Colonic mucosa (tissue), 4 donors: ENCODE measurements around the gene SERPINC1. TPM values are rescaled to one million over a fixed set of nuclear protein-coding genes. Genes with fewer than 3 reads are reported as not detected.

Experiments
- DNase-seq: peaks from one replicate; pipeline ENCODE4 v3.0.0-alpha.2; 2020
- H3K27ac ChIP-seq: fragments of 200-600 bp; one replicate; pipeline ENCODE4 v1.8.0; 2021
- H3K27me3 ChIP-seq: fragments of 200-600 bp; one replicate; pipeline ENCODE4 v1.8.0; 2021
- H3K36me3 ChIP-seq: fragments of 200-600 bp; one replicate; pipeline ENCODE4 v1.8.0; 2021
- H3K4me1 ChIP-seq: fragments of 200-600 bp; one replicate; pipeline ENCODE4 v1.8.0; 2021; ENCODE audit warnings: mild to moderate bottlenecking
- H3K4me3 ChIP-seq: fragments of 200-600 bp; one replicate; pipeline ENCODE4 v1.8.0; 2021
- H3K9ac ChIP-seq, 2 donors: one replicate each; pipeline ENCODE4 v1.7.0; 2013; ENCODE audit warnings: control low read depth in 2 of 2, low read depth in 2 of 2, low read length in 2 of 2
- H3K9me3 ChIP-seq: fragments of 200-600 bp; one replicate; pipeline ENCODE4 v1.8.0; 2021
- intact Hi-C: fragments of 100-400 bp; cut with DNase I; formaldehyde crosslinking; loops from one replicate; pipeline ENCODE4 v1.14.1; 2022
- total RNA-seq, 2 donors: library from RNA; stranded (reverse); fragmentation: NEBNext Ultra II Directional in 1 of 2; extraction: Animal tissue kit (Norgen Biotek cat#: 25700) in 1 of 2; gene quantifications; one replicate each; pipeline ENCODE4 v1.2.1, GENCODE V29; 2021
- TF ChIP-seq, protein P1 (sequence below): fragments of 200-600 bp; IDR thresholded peaks from one replicate; pipeline ENCODE4 v1.8.0; 2022; ENCODE audit warnings: antibody characterized with exemption, mild to moderate bottlenecking
- donor health status: healthy.
- donor health status: DM: no; HTN: no; CAD: no.
- donor health status: DM: no; HTN: no; CAD: no.

Gene SERPINC1
- total RNA-seq, 2 donors from 2014 or later: 0.29 to 1.8 TPM

DNA sequence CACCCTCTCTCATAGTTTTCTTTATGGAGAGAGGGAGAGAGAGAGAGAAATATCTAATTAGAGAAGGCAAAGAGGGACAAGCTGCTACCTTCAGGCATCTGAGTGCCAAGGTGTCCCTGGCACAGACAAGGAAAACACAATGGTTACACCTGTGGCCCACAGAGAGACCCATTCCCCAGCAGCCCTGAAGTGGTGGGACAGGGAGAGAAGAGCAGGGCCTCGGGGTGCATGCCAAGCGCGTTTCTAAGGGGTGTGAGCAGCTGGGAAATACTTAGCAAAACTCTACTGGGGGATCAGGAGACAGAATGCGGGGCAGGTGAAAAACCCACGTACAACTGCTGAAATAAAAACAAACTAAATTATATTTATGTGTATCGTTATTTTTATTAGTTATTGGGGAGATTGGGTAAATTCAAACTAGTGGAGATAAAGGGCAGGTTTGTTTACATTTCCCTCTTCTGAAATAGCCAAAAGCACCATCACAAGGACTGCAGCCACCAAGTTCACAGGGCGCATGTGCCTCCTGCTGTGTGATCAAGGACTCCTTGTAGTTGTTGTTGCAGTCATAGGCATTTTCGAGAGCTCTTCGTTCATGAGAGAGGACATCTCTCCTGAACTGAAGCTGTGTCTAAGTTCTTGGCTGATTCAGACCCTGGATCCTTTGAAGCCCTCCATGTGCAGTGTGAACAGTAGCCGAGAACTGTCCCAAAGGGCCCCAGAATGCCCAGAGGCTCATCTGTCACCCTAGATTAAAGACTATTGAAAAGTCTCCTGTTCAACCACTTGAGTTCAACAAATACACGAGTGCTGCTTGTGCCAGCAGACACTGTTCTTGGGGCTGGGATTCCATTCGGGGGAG, 737 bp upstream of the SERPINC1 start:
- intact Hi-C loops: no loop called here
- Histone ChIP-seq H3K27me3 (no peaks in the 10 kb centered on the region), H3K9me3 (no peaks in the 10 kb centered on the region), H3K9ac (no peak overlapping the region), H3K27ac (no peak overlapping the region), H3K4me3 (no peak overlapping the region), H3K4me1 (no peaks in the 10 kb centered on the region), H3K36me3 (no peaks in the 10 kb centered on the region)
- TF ChIP-seq, protein P1, sequence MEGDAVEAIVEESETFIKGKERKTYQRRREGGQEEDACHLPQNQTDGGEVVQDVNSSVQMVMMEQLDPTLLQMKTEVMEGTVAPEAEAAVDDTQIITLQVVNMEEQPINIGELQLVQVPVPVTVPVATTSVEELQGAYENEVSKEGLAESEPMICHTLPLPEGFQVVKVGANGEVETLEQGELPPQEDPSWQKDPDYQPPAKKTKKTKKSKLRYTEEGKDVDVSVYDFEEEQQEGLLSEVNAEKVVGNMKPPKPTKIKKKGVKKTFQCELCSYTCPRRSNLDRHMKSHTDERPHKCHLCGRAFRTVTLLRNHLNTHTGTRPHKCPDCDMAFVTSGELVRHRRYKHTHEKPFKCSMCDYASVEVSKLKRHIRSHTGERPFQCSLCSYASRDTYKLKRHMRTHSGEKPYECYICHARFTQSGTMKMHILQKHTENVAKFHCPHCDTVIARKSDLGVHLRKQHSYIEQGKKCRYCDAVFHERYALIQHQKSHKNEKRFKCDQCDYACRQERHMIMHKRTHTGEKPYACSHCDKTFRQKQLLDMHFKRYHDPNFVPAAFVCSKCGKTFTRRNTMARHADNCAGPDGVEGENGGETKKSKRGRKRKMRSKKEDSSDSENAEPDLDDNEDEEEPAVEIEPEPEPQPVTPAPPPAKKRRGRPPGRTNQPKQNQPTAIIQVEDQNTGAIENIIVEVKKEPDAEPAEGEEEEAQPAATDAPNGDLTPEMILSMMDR: no peak
- DNase-seq: no peak

DNA sequence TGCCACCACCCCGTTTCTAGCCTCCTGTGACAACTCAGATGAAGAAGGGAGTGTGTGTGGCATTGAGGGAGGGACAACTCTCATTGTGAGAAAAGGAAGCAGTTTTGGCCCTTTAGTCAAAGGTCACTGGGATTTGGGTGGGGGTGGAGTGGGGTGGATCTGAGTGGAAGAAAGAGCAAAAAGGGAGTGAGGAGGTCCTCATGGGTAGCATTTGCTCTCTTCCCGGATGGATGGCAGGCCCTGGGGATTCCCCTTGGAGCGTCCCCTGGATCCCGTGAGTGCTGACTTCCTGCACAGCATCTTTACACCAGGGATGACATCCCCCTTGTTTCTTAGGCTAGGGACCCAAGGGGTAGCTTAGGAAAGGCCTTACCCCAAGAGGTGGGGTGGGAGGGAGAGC, 460 bp downstream of the SERPINC1 start:
- H3K27me3 ChIP-seq: no peaks in the 10 kb centered on the region
- H3K9me3 ChIP-seq: no peaks in the 10 kb centered on the region
- no peak overlapping the region for H3K27ac ChIP-seq
- no peaks in the 10 kb centered on the region for H3K4me1 ChIP-seq
- no peak overlapping the region for H3K9ac ChIP-seq
- TF ChIP-seq, protein P1: no peak
- H3K4me3 ChIP-seq: no peak overlapping the region
- no peaks in the 10 kb centered on the region for H3K36me3 ChIP-seq
- intact Hi-C loops: no loop called here
- no peak for DNase-seq

DNA sequence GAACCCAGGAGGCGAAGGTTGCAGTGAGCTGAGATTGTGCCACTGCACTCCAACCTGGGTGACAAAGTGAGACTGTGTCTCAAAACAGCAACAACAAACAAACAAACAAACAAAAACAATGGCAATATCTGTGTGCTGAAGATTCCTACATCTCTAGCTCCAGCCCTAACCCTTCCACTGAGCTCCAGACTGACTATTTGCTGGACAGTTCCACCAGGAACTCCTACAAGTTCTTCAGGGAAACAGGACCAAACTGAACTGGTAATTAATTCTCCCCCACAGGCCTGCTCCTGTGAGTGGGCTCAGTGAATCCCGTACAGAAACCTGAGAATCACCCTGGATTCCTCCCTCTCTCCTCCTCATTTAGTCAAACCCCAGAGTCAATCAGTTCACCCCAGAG, 1.5 kb downstream of the SERPINC1 start:
- Histone ChIP-seq H3K27me3 (no peaks in the 10 kb centered on the region), H3K27ac (no peak overlapping the region), H3K36me3 (no peaks in the 10 kb centered on the region), H3K4me3 (no peak overlapping the region), H3K4me1 (no peaks in the 10 kb centered on the region), H3K9me3 (no peaks in the 10 kb centered on the region), H3K9ac (no peak overlapping the region)
- TF ChIP-seq, protein P1: no peak
- no peak for DNase-seq
- intact Hi-C loops: no loop called here

DNA sequence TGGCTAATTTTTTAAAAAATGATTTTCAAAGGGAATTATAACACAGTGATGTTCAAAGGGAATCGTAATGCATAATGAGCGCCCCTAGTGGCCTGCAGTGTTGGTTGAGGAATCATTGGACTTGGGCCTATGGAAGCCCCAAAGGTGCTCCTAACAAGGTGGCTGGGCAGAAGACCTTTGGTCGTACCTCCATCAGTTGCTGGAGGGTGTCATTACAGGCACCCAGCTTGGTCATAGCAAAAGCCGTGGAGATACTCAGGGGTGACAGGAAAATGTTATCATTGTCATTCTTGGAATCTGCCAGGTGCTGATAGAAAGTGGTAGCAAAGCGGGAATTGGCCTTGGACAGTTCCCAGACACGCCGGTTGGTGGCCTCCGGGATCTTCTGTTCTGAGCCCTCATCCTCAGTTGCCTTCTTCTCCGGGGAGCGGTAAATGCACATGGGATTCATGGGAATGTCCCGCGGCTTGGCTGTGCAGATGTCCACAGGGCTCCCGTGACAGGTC, 2.7 kb downstream of the SERPINC1 start:
- Histone ChIP-seq H3K4me3 (no peak overlapping the region), H3K9me3 (no peaks in the 10 kb centered on the region), H3K36me3 (no peaks in the 10 kb centered on the region), H3K27me3 (no peaks in the 10 kb centered on the region), H3K9ac (no peak overlapping the region), H3K27ac (no peak overlapping the region), H3K4me1 (no peaks in the 10 kb centered on the region)
- DNase-seq: peak; percentile 29
- intact Hi-C loops: no loop called here
- TF ChIP-seq, protein P1: peak; percentile 60

DNA sequence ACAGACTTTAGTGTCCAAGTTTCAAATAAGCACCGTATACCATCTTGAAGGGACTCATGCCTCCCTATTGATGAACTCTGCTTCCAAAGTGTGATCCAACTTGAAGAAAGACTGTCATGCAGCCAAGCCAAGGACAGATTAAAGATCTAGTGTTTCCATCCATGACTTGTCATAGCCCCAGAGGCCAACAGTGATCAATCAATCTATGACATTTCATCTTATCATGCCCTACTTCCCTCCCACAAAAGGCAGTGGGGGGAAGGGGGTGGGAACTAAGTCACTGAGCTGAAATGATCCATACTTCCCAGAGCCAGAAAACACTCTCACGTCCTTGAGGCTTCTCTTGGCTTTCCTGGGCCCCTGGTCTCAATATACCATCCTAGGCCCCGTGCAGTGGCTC, 4.0 kb downstream of the SERPINC1 start:
- no peak overlapping the region for H3K9ac ChIP-seq
- H3K27ac ChIP-seq: no peak overlapping the region
- H3K9me3 ChIP-seq: no peaks in the 10 kb centered on the region
- no peaks in the 10 kb centered on the region for H3K4me1 ChIP-seq
- intact Hi-C loops: no loop called here
- H3K36me3 ChIP-seq: no peaks in the 10 kb centered on the region
- no peak for DNase-seq
- no peak overlapping the region for H3K4me3 ChIP-seq
- TF ChIP-seq, protein P1: no peak
- no peaks in the 10 kb centered on the region for H3K27me3 ChIP-seq
